Measurements from ENCODE around the gene TSSC4.

GRCh38 chr11:2427721-2428321 lies 27.3 kb downstream of the TSSC4 start:
- TF ChIP-seq REST (IDR thresholded peaks at IDR 0.05; ENCODE audit: insufficient read depth in 1 of 2, low read depth in 2 of 2, low read length in 2 of 2) (no peak), POLR2AphosphoS5 (IDR thresholded peaks at IDR 0.05; ENCODE audit: low read depth, low read length) (no peak), FOXP2 (optimal IDR thresholded peaks at IDR 0.05; ENCODE audit: borderline replicate concordance, extremely low read depth, extremely low read length, insufficient read depth) (no peak)
